Measurements from ENCODE around the gene PRMT9.

DNA sequence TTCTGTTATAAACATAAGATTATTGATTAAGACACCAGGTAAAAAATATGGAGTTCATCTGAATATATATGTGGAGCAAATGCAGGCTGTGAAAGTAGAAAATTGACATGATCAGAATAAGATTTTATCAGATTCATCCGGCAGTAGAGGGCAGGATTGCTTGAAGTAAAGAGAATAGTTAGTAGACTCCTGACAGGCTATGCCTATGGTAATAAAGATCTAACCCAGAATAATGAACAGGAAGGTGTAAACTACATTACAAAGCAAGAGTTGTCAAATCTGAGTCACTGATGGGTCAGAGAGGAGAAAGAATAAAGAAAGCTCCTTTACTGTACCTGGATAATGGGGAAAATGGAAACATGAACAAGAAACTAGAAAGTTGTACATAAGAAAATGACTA is 87.6 kb downstream of the PRMT9 start:
- TF ChIP-seq, protein P1, sequence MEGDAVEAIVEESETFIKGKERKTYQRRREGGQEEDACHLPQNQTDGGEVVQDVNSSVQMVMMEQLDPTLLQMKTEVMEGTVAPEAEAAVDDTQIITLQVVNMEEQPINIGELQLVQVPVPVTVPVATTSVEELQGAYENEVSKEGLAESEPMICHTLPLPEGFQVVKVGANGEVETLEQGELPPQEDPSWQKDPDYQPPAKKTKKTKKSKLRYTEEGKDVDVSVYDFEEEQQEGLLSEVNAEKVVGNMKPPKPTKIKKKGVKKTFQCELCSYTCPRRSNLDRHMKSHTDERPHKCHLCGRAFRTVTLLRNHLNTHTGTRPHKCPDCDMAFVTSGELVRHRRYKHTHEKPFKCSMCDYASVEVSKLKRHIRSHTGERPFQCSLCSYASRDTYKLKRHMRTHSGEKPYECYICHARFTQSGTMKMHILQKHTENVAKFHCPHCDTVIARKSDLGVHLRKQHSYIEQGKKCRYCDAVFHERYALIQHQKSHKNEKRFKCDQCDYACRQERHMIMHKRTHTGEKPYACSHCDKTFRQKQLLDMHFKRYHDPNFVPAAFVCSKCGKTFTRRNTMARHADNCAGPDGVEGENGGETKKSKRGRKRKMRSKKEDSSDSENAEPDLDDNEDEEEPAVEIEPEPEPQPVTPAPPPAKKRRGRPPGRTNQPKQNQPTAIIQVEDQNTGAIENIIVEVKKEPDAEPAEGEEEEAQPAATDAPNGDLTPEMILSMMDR (IDR thresholded peaks at IDR 0.05) = no peak
- no peak for TF ChIP-seq POLR2A (IDR thresholded peaks at IDR 0.05)
